Measurements from ENCODE around the gene PPEF1. TPM values are rescaled to one million over a fixed set of nuclear protein-coding genes. Genes with fewer than 3 reads are reported as not detected.

Gene PPEF1
- total and polyA plus RNA-seq, 2 experiments from 2014 or later = 0.76 TPM; not detected in 1

DNA sequence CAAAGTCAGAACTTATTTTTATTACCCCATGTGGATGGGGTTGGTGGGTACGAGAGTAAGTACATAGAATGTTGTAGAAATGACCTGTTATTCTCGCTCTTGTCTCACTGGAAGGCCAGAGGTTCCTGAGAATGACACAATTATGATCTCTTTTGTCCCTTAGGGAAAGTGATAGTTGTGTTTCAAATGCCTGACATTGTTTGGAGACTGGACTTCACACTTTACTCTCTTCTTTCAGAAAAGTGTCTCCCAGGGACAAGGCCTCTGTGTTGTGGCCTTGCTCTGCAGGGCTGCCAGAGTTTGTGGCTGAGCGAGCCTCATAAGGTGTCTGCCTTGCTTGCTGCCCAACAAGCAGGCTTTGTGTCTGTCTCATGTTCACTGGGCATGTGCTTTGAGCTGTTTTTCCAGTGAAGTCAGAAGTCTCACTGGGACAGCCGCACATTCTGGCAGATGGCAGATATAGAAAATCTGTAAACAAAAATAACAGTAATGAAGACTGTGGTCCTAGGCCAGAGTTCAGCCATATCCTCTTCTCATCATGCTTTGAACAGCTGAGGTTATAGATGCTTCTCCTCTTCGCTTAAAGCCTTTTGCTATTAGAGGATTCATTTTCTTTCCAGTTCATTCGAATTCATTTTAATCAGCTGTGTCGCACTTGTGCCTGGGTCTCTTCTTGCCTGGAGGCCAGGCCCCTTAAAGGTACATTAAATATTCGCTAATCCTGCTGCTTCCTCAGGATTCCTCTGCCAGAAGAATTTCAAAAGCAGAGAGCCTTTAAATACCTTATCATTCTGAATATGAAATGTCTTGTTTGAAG lies 14.4 kb downstream of the PPEF1 start:
- no peaks in the 10 kb centered on the region for H3K36me3 Mint-ChIP-seq (ENCODE audit: low read depth)
- no peak overlapping the region for H2AFZ ChIP-seq
- no peak overlapping the region for H3K4me3 ChIP-seq
- no peaks in the 10 kb centered on the region for H3K27me3 ChIP-seq (ENCODE audit: insufficient read depth)
- peaks cover 8% of the 10 kb centered on the region for H3K4me1 Mint-ChIP-seq
- H3K4me2 ChIP-seq = no peak overlapping the region
- no peak for DNase-seq (ENCODE audit: low spot score)
- no peaks in the 10 kb centered on the region for H4K20me1 ChIP-seq (replicated peaks; ENCODE audit: insufficient read depth)
- H3K79me2 ChIP-seq (replicated peaks; ENCODE audit: insufficient read depth) = no peaks in the 10 kb centered on the region
- TF ChIP-seq ZNF114 (CRISPR knock-in tag; IDR thresholded peaks at IDR 0.05) = no peak
- no peak for TF ChIP-seq ZNF331 (CRISPR knock-in tag; IDR thresholded peaks at IDR 0.05; ENCODE audit: low read depth)
- no peak for TF ChIP-seq POLR2AphosphoS5 (IDR thresholded peaks at IDR 0.05; ENCODE audit: low read depth)
- no peak for TF ChIP-seq STAT1 (IDR thresholded peaks at IDR 0.05; ENCODE audit: unreplicated experiment)
- TF ChIP-seq, protein P1, sequence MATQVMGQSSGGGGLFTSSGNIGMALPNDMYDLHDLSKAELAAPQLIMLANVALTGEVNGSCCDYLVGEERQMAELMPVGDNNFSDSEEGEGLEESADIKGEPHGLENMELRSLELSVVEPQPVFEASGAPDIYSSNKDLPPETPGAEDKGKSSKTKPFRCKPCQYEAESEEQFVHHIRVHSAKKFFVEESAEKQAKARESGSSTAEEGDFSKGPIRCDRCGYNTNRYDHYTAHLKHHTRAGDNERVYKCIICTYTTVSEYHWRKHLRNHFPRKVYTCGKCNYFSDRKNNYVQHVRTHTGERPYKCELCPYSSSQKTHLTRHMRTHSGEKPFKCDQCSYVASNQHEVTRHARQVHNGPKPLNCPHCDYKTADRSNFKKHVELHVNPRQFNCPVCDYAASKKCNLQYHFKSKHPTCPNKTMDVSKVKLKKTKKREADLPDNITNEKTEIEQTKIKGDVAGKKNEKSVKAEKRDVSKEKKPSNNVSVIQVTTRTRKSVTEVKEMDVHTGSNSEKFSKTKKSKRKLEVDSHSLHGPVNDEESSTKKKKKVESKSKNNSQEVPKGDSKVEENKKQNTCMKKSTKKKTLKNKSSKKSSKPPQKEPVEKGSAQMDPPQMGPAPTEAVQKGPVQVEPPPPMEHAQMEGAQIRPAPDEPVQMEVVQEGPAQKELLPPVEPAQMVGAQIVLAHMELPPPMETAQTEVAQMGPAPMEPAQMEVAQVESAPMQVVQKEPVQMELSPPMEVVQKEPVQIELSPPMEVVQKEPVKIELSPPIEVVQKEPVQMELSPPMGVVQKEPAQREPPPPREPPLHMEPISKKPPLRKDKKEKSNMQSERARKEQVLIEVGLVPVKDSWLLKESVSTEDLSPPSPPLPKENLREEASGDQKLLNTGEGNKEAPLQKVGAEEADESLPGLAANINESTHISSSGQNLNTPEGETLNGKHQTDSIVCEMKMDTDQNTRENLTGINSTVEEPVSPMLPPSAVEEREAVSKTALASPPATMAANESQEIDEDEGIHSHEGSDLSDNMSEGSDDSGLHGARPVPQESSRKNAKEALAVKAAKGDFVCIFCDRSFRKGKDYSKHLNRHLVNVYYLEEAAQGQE (IDR thresholded peaks at IDR 0.05; ENCODE audit: unreplicated experiment) = no peak
- TF ChIP-seq JUNB (IDR thresholded peaks at IDR 0.05; ENCODE audit: unreplicated experiment) = no peak
- TF ChIP-seq, protein P2, sequence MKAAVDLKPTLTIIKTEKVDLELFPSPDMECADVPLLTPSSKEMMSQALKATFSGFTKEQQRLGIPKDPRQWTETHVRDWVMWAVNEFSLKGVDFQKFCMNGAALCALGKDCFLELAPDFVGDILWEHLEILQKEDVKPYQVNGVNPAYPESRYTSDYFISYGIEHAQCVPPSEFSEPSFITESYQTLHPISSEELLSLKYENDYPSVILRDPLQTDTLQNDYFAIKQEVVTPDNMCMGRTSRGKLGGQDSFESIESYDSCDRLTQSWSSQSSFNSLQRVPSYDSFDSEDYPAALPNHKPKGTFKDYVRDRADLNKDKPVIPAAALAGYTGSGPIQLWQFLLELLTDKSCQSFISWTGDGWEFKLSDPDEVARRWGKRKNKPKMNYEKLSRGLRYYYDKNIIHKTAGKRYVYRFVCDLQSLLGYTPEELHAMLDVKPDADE (IDR thresholded peaks at IDR 0.05) = no peak
- H3K9me2 ChIP-seq (ENCODE audit: insufficient read depth) = no peaks in the 10 kb centered on the region
- H3K4me1 ChIP-seq (ENCODE audit: insufficient read depth) = no peaks in the 10 kb centered on the region
- H3K27ac ChIP-seq (ENCODE audit: low read depth) = no peak overlapping the region
- no peak for ATAC-seq
- no peaks in the 10 kb centered on the region for H3F3A ChIP-seq (replicated peaks; ENCODE audit: low read depth)
- peaks cover 10% of the 10 kb centered on the region for H3K27me3 Mint-ChIP-seq (ENCODE audit: insufficient read depth, low read depth, poor library complexity)
- no peak overlapping the region for H3K4me3 Mint-ChIP-seq
- no peak overlapping the region for H3K27ac Mint-ChIP-seq
- H3K36me3 ChIP-seq (ENCODE audit: insufficient read depth) = no peaks in the 10 kb centered on the region
- H3K9me3 Mint-ChIP-seq = no peaks in the 10 kb centered on the region

DNA sequence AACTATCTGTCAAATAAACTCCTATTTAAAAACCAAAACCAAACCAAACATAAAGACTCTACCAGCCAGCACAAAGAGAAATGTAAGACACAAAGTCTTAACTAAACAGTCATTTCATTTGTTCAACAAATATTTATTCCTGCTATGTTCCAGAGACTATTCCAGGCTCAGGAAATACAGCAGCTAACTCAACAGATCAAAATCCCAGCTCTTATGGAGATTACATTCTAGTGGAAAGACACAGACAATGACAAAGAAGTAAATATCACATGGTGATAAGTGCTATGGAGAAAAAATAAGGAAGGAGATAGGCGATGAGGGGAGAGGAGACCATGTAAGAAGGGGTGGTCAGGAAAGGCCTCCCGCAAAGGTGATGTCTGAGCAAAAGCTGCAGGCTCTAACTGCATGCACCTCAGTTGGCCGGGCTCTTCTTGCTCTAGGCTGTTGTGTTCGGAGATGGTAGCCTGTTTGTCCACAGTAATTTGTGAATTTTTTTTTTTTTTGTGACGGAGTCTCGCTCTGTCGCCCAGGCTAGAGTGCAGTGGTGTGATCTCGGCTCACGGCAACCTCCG lies 15.1 kb downstream of the PPEF1 start:
- Histone ChIP-seq H2AFZ (no peak overlapping the region), H3F3A (replicated peaks; ENCODE audit: low read depth) (no peaks in the 10 kb centered on the region), H3K4me2 (no peak overlapping the region), H4K20me1 (replicated peaks; ENCODE audit: insufficient read depth) (no peaks in the 10 kb centered on the region), H3K4me1 (ENCODE audit: insufficient read depth) (no peaks in the 10 kb centered on the region), H3K4me3 (no peak overlapping the region), H3K36me3 (ENCODE audit: insufficient read depth) (no peaks in the 10 kb centered on the region), H3K27me3 (ENCODE audit: insufficient read depth) (no peaks in the 10 kb centered on the region), H3K9me2 (ENCODE audit: insufficient read depth) (no peaks in the 10 kb centered on the region), H3K27ac (ENCODE audit: low read depth) (no peak overlapping the region), H3K79me2 (replicated peaks; ENCODE audit: insufficient read depth) (no peaks in the 10 kb centered on the region)
- Mint-ChIP-seq H3K27ac (no peak overlapping the region), H3K9me3 (no peaks in the 10 kb centered on the region), H3K27me3 (ENCODE audit: insufficient read depth, low read depth, poor library complexity) (peaks cover 8% of the 10 kb centered on the region), H3K4me1 (peaks cover 8% of the 10 kb centered on the region), H3K4me3 (no peak overlapping the region), H3K36me3 (ENCODE audit: low read depth) (no peaks in the 10 kb centered on the region)
- ATAC-seq = no peak
- no peak for DNase-seq (ENCODE audit: low spot score)
- TF ChIP-seq EZH2 (IDR thresholded peaks at IDR 0.05; ENCODE audit: low read depth, unreplicated experiment) (no peak), CREB1 (CRISPR knock-in tag; IDR thresholded peaks at IDR 0.05; ENCODE audit: low read depth) (no peak), ZNF114 (CRISPR knock-in tag; IDR thresholded peaks at IDR 0.05) (no peak), STAT1 (IDR thresholded peaks at IDR 0.05; ENCODE audit: unreplicated experiment) (no peak)
- TF ChIP-seq, protein P2 (IDR thresholded peaks at IDR 0.05) = no peak
- TF ChIP-seq, protein P1 (IDR thresholded peaks at IDR 0.05; ENCODE audit: unreplicated experiment) = no peak

Data from GM23338 (cell line).